HG03060 (cell line): Measurements from ENCODE around the gene LRIG3.
"Not testable (repeated sequence)": the region's sequence is repeated elsewhere in the genome, so short reads cannot be mapped to it uniquely, and the experiment has no call there.

Experiments
- ATAC-seq: cut with Tn5 transposase; IDR thresholded peaks from one replicate; pipeline ENCODE4 v1.9.1; 2021; ENCODE audit warnings: low read depth, moderate number of reproducible peaks; ENCODE audit not compliant: unreplicated experiment

The LRIG3 gene

GRCh38 chr12:58920102-58920960, at the start of gene LRIG3:
Gene LRIG3 (minus strand): TSS chr12:58920504. CDS start chr12:58920235, 269 bp downstream.
- peak; percentile 55 for ATAC-seq

- ATAC-seq, result no peak
These were observed 48.9 kb upstream of the LRIG3 start for GRCh38 chr12:58969237-58969636.

DNA sequence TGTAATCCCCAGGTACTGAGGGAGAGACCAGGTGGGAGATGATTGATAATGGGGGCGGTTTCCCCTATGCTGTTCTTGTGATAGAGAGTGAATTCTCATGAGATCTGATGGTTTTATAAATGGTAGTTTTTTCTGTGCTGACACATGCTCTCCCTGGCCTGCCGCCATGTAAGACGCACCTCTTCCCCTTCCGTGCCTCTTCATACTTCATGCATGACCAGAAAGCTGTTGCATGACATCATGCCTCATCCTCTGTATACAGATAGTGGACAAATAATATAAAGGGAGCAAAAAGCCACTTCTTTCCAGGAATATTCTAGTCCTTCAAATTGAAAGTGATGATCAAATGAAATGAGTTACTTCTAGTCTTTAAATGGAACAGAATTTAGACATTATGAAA, 47.3 kb upstream of the LRIG3 start:
- no peak for ATAC-seq

DNA sequence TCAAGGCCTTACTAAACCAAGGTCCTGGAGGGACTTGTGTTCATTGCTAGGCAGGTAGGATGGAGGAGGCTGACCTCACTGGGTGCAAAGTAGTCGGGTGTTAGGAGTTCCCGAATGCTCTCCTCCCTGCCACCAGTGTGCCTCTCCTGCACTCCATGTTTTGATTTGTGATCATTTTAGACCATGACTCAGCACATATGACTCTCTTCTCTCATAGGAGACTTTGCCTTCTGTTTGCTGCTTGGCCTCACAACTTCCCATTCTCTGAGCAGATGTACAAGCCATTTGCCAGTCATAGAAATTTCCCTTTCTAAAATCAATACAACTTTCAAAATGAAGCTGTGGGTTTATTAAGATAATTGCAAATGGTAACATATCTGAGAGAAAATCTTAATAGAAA, 46.6 kb upstream of the LRIG3 start:
- ATAC-seq, result no peak

GRCh38 chr12:58965568-58965967, 45.3 kb upstream of the LRIG3 start:
- no peak for ATAC-seq

DNA sequence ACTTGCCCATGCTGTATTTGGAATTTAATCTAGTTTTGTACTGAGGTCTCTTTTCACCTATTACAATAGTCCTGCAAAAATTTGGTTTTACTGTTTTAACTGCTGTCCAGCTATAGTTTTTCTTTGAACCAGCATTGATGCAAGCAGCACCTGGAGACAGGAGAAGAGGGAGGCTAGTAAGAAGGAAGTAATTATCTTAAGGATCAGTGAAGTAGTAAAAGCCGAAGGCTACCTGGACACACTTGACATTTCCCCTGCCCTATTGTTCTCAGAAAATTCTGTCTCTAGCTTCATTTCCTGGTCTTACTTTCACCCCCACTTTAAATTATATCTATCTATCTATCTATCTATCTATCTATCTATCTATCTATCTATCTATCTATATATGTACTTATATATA, 43.5 kb upstream of the LRIG3 start:
- ATAC-seq, result no peak

DNA sequence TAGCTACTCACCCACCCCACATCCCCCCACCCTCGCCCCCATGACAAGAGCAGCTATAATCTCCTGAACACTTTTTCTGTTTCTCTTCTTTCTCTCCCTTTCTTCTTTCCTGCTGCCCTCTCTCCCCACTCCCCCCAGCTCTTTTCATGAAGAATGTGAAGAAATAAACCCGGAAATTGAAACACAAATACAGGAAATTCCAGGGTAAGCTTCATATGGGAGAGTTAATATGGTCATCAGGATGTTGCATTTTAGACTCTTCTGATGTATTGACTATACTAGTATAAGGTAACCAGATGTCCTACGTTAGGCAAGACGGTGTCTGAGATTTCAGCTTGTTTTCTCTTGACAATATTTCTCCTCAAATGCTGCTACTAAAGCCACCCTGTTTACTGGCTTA, 41.6 kb upstream of the LRIG3 start:
- ATAC-seq, result no peak

- no peak for ATAC-seq
These were observed 40.9 kb upstream of the LRIG3 start for GRCh38 chr12:58961166-58961565.

DNA sequence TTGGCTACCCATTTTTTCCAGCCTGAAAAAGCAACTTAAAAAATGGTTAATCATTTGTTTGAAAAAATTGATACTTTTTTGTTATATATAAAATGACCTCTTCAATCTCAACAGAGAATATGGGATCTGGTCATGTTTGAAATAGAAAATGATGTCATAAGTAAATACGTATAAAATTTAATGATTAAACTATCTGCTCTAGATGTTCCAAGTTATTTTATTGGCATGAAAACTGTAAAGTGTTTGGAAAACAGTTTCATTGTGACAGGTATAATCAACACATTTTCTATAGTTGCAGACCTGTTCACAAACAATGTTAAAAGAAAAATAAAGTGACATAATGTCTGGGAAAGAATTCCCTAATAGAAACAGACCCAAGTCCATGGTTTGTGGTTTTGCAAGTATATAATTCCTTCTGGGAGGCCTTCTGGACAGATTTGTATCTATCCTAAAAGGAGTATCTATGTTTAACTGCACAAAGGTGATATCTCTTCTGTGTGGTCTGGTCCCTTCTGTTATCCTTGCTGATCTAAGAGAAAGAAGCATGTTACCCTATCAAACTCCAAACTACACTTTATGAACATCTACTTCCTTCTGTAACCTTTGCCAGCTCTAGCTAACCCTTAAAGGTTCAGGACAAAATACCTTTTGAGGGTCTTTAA, 39.5 kb upstream of the LRIG3 start:
- no peak for ATAC-seq

- ATAC-seq, result no peak
These were observed 37.0 kb upstream of the LRIG3 start for GRCh38 chr12:58957298-58957697.

- ATAC-seq, result no peak
These were observed 35.5 kb upstream of the LRIG3 start for GRCh38 chr12:58955849-58956248.

- ATAC-seq, result no peak
These were observed 33.7 kb upstream of the LRIG3 start for GRCh38 chr12:58954002-58954401.

GRCh38 chr12:58950739-58951100, 30.4 kb upstream of the LRIG3 start:
- no peak for ATAC-seq

DNA sequence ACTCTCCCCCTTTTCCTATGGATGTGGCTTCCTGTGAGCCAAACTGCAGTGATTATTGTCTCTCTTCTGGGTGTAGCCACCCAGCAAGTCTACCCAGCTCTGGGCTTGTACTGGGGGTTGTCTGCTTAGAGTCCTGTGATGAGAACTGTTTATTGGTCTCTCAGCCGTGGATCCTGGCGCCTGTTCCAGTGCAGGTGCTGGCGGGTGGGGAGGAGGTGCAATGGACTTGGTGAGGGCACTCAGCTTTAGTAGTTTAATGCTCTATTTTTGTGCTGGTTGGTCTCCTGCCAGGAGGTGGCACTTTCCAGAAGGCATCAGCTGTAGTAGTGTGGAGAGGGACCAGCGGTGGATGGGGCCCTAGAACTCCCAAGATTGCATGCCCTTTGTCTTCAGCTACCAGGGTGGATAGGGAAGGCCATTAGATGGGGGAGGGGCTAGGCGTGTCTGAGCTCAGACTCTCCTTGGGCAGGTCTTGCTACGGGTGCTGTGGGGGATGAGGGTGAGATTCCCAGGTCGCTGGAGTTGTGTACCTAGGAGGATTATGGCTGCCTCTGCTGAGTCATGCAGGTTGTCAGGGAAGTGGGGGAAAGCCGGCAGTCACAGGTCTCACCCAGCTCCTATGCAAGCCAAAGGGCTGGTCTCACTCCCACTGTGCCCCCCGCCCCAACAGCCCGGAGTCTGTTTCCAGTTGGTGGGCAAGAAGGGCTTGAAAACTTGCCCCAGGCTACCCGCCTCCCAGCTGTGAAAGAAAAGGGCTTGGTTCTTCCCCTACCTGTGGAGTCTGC, 29.8 kb upstream of the LRIG3 start:
- not testable (repeated sequence) for ATAC-seq

DNA sequence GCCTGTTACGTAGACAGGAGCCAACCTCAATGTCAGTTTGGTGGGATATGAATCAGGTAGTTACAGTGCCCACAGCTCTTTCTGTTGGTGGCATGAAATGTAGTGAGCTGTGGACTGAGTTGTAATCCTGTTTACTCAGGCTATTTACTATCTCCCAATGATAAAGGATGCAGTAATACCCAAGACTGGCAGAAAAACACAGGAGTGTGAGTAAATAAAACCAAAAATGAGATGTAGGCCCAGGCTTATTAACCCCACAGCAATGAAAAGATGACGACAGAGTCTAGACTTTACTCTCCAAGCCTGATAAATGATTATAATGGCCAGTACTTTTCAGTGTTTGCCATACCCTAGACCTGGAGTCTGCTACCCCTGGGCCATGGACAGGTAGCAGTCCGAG, 22.8 kb upstream of the LRIG3 start:
- no peak for ATAC-seq

DNA sequence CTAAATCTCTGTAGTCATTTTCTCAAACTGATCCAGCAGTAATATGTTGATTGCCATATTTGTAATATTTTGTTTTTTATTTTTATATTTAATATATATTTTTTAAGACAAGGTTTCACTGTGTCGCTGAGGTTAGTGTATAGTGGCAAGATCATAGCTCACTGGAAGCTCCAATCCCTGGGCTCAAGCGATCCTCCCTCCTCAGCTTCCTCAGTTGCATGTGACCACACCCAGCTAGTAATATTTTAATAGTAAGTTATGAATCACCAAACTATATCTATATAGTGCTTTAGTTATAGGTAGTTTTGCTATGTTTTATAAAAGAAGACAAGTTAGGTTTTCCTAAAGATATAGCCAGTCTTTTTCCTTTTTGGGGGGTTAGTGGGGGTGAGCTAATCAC, 22.0 kb upstream of the LRIG3 start:
- no peak for ATAC-seq

DNA sequence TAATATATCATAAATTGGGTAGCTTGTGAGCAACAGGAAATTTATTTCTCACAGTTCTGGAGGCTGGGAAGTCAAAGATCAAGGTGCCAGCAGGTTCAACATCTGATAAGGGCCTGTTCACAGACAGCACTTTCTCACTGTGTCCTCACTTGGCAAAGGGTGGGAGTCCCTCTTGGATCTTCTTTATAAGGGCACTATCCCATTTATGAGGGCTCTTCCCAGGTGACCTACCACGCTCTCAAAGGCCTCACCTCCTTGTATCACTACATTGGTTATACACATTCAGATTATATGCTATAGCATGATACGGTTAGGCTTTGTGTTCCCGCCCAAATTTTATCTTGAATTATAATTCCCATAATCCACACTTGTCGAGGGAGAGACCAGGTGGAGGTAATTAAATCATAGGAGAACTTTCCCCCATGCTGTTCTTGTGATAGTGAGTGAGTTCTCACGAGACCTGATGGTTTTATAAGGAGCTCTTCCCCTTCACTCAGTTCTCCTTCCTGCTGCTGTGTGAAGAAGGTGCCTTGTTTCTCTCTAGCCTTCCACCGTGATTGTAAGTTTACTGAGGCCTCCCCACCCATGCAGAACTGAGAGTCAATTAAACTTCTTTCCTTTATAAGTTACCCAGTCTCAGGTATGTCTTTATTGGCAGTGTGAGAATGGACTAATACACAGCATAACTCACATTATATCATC, 19.2 kb upstream of the LRIG3 start:
- no peak for ATAC-seq

GRCh38 chr12:58938440-58938839, 18.1 kb upstream of the LRIG3 start:
- no peak for ATAC-seq

GRCh38 chr12:58934528-58934927, 14.2 kb upstream of the LRIG3 start:
- ATAC-seq, result no peak

DNA sequence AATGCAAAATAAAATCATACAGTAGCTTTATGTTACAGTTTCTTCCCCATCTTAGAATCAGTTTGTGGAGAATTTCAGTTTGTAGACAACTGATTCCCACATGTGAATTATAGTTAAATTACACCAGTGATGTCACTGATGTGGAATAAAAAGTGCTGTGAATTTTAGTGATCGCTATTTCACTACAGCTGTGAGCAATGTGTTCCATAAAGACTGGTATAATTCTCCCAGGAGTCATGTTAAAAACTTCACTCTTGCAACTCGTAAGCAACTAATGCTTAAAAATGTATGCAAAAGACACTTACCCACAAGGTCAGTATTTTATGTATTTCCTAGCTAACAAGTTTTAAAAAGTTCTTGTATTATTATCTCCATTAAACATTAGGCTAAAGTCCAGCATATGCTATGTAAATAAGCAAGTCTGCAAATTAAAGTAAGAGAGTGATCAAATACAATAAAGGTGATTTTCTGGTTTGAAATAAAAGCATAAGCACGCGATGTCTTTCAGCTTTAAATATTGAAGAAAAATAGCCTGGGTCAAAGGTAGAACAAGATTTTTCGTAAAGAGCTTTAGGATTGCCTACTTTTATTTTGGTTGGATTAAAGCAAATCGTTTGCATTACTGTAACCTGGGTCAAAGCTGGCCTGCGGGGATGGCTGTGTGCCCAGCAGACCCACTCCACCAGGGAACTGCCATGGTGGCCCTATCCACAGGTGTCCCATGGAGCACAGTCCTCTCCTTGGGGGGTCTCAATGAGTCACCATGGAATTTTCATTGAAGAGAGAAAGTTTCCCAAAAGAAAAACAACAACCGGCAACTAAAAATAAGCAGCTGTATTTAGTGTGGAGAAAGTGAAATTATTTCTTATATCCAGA, 12.7 kb upstream of the LRIG3 start:
- no peak for ATAC-seq
